PFSK-1 (cell line): ENCODE measurements around the gene MLC1.

ENCODE experiments used
- FOXP2 ChIP-seq: optimal IDR thresholded peaks from 2 replicates; pipeline ENCODE3; 2011; ENCODE audit warnings: borderline replicate concordance, control low read depth, inconsistent platforms; ENCODE audit not compliant: insufficient read depth; ENCODE audit errors: extremely low read length, extremely low read depth
- POLR2AphosphoS5 ChIP-seq: IDR thresholded peaks from 2 replicates; pipeline ENCODE4 v1.6.1; 2012; ENCODE audit warnings: low read depth, mild to moderate bottlenecking, control low read depth, low read length, moderate library complexity
- SIN3A ChIP-seq: IDR thresholded peaks from 2 replicates; pipeline ENCODE4 v1.6.1; 2012; ENCODE audit warnings: mild to moderate bottlenecking, low read length, moderate library complexity, borderline replicate concordance; ENCODE audit not compliant: insufficient read depth
- TAF1 ChIP-seq: IDR thresholded peaks from 2 replicates; pipeline ENCODE4 v1.6.1; 2012; ENCODE audit warnings: low read length, control low read depth, borderline replicate concordance; ENCODE audit not compliant: insufficient read depth
- TF ChIP-seq, protein P1 (sequence below), 2 experiments: IDR thresholded peaks; 2 replicates each; pipeline versions ENCODE4 v1.6.1 to v1.8.0; 2011 to 2012; ENCODE audit warnings: low read depth in 2 of 2, low read length in 2 of 2, control low read depth in 1 of 2, inconsistent platforms in 1 of 2, mild to moderate bottlenecking in 1 of 2, moderate library complexity in 1 of 2; ENCODE audit not compliant: insufficient read depth in 1 of 2

The MLC1 gene

DNA sequence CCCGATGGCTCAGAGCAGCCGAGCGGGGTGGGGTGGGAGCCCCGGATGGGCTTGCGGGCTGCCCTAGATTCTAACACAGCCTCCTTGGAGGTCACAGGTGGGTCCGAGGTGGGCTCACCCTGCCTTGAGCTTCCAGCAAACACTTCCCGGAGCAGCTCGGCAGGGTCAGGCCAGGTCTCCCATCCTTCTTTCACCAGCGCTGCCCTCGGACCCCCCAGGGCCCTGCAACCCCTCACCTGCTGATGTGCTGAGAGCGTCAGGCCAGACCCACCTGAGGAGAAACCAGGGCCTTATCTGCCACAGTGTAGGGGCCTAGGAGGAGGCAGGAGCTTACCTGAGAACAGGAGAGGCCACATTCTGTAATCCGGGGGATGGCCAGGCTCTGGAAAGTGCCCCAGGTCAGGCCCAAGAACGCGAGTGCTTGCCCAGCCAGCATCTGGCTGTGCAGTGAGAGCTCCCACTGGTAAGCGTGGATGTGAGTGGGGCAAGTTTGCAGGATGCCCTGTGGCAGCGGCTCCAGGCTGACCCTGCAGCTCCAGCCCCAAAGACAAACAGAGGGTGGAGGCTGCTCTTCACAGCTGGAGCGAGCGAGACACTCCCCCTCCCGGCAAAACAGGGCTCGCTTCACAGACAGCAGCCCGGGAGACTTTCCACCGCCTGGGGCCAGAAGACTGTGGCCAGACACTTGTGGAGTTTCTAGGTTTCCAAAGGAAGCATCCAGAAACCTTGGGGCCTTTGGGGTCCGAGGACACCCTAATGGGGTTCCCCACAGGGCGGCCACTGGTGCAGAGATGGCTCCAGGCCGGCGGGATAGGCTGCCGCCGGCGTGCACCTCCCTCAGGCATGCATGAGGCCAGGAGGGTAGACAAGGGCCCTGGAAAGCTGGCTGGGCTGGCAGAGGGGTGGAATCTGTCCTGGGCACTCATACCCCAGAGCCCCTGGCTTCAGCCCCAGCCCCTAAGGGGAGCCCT, 72.7 kb downstream of the MLC1 start, which contains the start of gene IL17REL:
Gene IL17REL, minus strand, starts transcription at position 555 of the 971 bp plus-strand sequence. Its CDS starts 119 bp downstream, at position 436.
- TF ChIP-seq POLR2AphosphoS5 (no peak), SIN3A (no peak), TAF1 (no peak), FOXP2 (no peak)
- TF ChIP-seq, protein P1, sequence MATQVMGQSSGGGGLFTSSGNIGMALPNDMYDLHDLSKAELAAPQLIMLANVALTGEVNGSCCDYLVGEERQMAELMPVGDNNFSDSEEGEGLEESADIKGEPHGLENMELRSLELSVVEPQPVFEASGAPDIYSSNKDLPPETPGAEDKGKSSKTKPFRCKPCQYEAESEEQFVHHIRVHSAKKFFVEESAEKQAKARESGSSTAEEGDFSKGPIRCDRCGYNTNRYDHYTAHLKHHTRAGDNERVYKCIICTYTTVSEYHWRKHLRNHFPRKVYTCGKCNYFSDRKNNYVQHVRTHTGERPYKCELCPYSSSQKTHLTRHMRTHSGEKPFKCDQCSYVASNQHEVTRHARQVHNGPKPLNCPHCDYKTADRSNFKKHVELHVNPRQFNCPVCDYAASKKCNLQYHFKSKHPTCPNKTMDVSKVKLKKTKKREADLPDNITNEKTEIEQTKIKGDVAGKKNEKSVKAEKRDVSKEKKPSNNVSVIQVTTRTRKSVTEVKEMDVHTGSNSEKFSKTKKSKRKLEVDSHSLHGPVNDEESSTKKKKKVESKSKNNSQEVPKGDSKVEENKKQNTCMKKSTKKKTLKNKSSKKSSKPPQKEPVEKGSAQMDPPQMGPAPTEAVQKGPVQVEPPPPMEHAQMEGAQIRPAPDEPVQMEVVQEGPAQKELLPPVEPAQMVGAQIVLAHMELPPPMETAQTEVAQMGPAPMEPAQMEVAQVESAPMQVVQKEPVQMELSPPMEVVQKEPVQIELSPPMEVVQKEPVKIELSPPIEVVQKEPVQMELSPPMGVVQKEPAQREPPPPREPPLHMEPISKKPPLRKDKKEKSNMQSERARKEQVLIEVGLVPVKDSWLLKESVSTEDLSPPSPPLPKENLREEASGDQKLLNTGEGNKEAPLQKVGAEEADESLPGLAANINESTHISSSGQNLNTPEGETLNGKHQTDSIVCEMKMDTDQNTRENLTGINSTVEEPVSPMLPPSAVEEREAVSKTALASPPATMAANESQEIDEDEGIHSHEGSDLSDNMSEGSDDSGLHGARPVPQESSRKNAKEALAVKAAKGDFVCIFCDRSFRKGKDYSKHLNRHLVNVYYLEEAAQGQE (IDR thresholded peaks at IDR 0.05; ENCODE audit: insufficient read depth in 1 of 2, low read depth in 2 of 2, low read length in 2 of 2): no peak

DNA sequence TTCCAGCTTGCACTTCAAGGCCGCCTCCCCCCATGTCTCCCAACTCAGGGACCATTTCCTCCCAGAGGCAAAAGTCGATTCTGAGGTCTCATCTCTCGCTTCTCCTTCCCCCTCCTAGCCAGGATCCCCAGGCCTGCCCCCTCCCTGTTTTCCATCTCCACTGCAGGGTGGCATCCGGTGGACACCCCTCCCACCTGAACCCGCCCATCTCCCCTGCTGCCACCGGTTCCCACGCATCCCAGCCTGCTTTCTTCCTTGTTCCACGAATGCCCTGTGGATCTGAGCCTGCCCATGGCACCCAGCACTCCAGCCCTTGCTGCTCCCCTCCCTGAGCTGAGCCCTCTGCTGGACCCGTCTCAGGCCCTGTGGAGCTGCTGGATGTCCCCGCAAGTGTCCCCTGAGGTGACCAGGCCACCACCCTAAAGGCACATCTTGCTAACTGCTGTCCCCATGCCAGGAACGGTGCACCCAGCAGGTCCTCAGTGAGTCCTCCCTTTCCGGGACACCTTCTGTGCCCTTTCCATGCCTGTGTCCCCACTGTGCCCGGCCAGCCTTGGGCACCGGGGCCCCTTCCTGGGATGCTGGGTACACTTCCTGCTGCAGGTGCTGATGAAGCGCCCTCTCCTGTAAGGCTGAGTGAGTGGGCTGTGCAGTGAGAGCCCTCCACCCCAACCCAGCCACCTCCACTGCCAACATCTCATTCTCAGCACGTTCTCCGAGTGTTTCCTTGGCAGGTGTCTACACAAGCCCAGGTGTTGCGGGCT, 73.6 kb downstream of the MLC1 start:
- TF ChIP-seq FOXP2: no peak
- no peak for TF ChIP-seq POLR2AphosphoS5
- TF ChIP-seq TAF1: no peak
- TF ChIP-seq, protein P1 (IDR thresholded peaks at IDR 0.05; ENCODE audit: insufficient read depth in 1 of 2, low read depth in 2 of 2, low read length in 2 of 2): no peak
- no peak for TF ChIP-seq SIN3A

DNA sequence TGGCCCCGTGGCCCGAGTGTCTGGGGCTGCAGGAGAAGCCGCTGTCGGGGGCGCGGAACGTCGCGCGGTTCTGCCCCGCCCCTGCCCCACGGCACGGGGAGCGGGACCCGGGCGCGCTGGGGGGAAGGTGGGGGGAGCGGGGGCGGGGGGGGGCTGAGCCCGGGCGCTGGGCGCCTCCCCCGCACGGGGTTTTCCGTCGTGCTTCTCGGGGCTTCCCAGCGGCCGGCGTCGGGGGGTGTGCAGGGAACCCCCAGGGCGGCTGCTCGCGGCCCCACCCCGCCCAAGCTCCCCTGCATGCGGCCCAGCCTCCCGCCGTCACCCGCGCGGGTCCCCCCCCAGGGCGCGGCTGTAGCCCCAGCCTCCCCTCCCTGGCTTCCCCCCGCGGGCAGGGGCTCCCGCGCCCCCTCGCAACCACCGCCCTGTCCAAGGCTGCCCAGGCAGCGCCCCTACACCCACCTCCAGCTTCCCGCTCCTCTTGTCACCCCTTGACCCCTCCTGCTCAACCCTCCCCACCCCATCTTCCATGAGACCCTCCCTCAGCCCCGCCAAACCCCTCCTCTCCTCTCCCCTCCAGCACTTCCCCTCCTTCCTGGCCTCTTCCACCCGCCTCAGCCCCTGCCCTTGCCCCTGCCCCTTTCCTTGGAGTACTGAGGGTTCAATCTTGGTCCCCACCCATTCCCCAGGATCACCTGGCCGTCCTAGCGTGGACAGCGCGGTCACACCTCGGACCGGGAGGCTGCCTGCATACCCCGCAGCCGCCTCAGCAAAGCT, 74.4 kb downstream of the MLC1 start:
- TF ChIP-seq POLR2AphosphoS5: no peak
- no peak for TF ChIP-seq FOXP2
- TF ChIP-seq, protein P1 (IDR thresholded peaks at IDR 0.05; ENCODE audit: insufficient read depth in 1 of 2, low read depth in 2 of 2, low read length in 2 of 2): no peak
- TF ChIP-seq SIN3A: no peak
- TF ChIP-seq TAF1: no peak

DNA sequence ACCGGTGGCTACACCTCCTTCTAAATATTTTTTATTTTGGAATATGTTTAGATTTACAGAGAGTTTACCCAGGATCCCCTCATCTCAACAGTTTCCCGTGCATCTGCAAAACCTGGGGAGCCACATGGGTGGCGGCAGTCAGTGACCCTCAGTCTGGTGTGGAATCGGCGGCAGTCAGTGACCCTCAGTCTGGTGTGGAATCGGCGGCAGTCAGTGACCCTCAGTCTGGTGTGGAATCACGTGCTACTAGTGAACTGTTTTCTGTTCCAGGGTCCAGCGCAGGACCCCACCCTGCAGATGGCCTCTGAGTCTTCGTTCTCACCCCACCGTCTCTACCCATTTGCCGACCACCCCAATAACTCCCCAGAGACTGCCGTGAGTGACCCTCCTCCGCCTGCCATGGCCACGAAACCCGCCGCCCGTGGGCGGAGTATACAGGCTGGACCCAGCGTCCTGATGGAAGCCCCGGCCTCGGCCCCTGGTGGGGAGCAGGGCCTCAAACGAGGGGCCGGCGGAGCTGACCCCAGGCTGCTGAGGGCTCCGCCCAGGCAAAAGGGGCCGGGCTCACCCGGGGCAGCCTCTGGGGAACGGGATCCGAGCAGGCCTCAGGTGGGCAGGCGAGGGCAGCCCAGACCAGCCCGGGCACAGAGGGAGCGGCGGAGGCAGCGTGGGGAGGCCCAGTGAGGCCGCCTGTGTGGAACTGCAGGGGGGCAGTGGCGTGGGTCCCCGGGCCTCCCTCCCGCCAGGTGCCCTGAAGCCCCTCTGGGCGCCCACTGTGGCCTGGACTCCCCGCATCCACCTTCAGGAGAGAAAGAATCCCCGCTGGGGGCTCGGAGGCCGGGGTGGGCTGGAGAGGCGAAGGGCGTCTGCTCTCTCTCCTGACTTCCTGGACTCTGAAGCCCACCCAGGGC, 75.2 kb downstream of the MLC1 start:
- TF ChIP-seq FOXP2 (no peak), POLR2AphosphoS5 (no peak), TAF1 (no peak), SIN3A (no peak)
- TF ChIP-seq, protein P1 (IDR thresholded peaks at IDR 0.05; ENCODE audit: insufficient read depth in 1 of 2, low read depth in 2 of 2, low read length in 2 of 2): no peak
